IPS DF 19.7 (cell line): Measurements from ENCODE around the gene RAP1GAP.
"Not testable (repeated sequence)": the region's sequence is repeated elsewhere in the genome, so short reads cannot be mapped to it uniquely, and the experiment has no call there.

ENCODE experiments used
- DNase-seq: peaks from one replicate; pipeline ENCODE4 v3.0.0-alpha.2; 2013; ENCODE audit warnings: low read depth, low spot score

RAP1GAP gene

DNA sequence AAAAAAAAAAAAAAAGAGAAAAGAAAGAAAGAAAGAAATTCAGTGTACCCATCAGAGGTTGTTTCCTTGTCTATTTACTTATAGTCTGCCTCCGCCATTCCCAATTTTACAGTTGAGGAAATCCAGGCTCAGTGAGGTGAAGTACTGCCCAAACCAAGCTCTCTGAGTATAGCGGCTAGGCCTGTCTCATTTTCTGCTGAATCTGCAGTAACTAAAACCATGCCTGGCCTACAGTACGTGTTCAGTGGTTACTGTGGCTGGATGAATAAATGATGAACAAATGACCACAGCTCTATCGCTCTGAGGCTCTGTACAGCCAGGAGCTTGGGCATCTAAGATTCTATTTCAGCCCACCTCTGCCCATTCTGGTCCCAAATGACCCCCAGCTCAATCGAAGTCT lies 24.3 kb downstream of the RAP1GAP start:
- no peak for DNase-seq

DNA sequence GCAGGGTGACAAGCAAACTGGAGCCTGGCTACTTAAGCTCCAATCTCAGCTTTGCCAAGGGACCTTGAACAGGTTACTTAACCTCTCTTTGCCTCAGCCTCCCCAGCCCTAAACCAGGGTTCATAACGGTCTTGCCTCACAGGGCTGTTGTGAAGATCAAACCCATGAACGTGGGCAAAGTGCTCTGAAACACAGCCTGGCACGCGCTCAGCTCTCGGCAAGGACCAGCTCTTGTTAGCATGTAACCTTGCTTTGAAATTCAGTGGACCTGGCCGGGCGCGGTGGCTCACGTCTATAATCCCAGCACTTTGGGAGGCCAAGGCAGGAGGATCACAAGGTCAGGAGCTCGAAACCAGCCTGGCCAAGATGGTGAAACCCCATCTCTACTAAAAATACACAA lies 24.8 kb downstream of the RAP1GAP start:
- no peak for DNase-seq

- DNase-seq = no peak
Observed at GRCh38 chr1:21643624-21644023, 25.5 kb downstream of the RAP1GAP start.

- no peak for DNase-seq
Observed at GRCh38 chr1:21641967-21642739, 27.0 kb downstream of the RAP1GAP start.

DNA sequence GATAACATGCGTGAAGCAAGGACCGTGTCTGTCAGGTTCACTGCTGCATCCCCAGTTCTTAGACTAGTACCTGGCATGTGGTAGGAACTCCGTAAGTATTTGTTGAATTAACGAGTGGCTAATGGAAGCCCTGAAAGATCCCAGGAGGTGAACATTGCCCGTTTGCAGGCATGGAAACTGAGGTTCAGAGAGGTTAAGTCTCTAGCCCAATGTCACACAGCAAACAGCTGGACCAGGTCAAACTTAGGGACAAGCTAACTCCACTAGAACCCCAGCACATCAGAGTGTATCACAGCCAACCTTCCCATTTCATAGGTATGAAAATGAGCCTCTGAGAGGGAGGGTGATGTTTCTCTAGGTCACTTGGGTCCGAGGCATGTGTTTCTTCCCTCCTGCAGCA lies 27.6 kb downstream of the RAP1GAP start:
- no peak for DNase-seq

- no peak for DNase-seq
Observed at GRCh38 chr1:21641076-21641475, 28.1 kb downstream of the RAP1GAP start.

- no peak for DNase-seq
Observed at GRCh38 chr1:21640653-21641052, 28.5 kb downstream of the RAP1GAP start.

DNA sequence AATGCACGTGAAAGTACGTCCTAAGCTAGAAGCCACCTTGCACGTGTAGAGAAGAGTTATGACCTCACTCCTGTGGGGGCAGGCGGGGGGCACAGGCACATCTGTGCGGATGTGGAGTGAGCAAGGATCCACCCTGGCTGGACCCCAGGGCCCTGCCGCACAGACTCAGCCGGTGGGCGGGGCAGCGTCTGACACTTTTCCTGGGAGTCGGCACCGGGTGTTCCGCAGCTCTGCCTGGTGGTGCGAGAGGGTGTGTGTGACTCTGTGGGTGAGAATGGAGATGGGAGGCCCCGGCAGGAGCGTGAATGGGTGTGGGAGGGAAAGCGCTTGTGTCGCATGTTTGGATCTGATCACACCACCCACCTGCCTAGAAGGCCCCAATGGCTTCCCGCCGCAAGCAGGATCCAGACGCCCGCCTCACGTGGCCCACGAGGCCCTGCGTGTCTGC lies 29.5 kb downstream of the RAP1GAP start:
- no peak for DNase-seq

- DNase-seq = no peak
Observed at GRCh38 chr1:21638531-21639341, 30.4 kb downstream of the RAP1GAP start.

DNA sequence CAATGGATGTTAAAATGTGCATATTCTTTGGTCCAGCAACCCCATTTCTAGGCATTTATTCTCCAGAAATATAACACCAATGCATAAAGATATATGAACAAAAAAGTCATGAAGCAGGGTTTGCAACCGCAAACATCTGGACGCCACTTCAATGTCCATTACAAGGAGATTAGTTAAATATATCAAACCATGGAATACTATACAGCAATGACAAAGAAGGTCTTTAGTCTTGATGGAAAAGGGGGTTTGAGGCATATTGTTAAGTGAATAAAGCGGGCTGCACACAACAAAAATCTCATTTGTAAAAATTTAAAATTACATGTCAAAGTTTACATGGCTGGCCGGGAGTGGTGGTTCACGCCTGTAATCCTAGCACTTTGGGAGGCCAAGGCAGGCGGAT lies 31.6 kb downstream of the RAP1GAP start:
- DNase-seq = no peak

DNA sequence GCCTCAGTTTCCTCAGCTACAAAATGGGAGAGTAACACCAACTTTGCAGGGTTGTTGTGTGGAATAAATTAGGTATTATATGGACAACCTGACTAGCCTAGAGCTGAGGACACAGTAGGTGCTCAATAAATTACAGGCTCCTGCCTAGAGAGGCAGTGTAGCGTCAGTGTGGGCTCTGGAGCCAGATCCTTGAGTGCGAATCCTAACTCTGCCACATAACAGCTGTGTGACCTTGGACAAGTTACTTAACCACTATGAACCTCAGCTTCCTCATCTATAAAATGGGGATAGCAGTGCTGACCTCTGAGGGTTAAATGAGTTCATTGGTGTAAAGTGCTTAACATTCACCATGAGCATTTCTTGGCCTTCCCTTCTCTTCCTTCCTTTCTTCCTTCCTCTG lies 33.1 kb downstream of the RAP1GAP start:
- DNase-seq = no peak

DNA sequence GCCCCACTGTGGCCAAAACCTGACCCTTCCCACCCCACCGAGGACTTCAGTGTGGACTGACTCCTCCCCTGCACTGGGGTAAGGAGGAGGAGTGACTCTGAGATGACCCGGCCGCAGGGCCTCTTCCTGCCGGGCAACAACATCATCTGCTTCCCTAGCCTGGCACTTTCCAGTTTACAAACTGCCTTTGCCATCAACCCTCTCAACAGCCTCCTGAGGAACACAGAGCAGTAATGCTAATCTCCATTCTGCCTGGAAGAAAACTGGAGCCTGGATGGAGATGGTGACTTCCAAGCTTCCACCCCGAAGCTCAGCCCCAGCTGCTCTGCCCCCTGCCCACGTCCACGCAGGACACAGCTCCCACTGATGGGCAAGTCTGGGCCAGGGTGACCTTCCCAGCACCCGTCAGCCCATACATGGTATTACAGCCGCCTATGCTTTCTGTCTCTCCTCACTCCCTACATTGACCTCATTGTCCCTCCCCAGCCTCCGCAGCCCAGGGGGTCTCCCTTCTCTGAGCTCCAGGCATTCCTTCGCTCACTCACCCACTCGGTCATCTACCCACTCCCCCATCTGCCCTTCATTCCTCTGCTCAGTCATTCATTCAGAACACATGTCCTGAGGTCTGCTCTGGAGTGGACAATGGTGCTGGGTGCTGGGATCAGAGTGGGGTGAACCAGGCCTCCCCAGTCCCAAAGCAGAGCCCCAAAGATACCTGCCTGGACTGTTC lies 34.2 kb downstream of the RAP1GAP start:
- no peak for DNase-seq

- no peak for DNase-seq
Observed at GRCh38 chr1:21633992-21634805, 35.0 kb downstream of the RAP1GAP start.

GRCh38 chr1:21633141-21633755 lies 35.9 kb downstream of the RAP1GAP start:
- DNase-seq = no peak

- no peak for DNase-seq
Observed at GRCh38 chr1:21631944-21632887, 36.9 kb downstream of the RAP1GAP start.

- not testable (repeated sequence) for DNase-seq
Observed at GRCh38 chr1:21631590-21631943, 37.6 kb downstream of the RAP1GAP start.

- DNase-seq = no peak
Observed at GRCh38 chr1:21630571-21631343, 38.4 kb downstream of the RAP1GAP start.

GRCh38 chr1:21629971-21630370 lies 39.2 kb downstream of the RAP1GAP start:
- DNase-seq = no peak

- DNase-seq = no peak
Observed at GRCh38 chr1:21628798-21629393, 40.3 kb downstream of the RAP1GAP start.
